HepG2 (cell line): ENCODE measurements around the gene VARS2. TPM values are rescaled to one million over a fixed set of nuclear protein-coding genes. Genes with fewer than 3 reads are reported as not detected.

Source experiments
- ATAC-seq: fragments of 200-7000 bp; cut with Tn5 transposase; 3 replicates; pipeline ENCODE4 v1.9.1; 2020; ENCODE audit warnings: mild to moderate bottlenecking, moderate library complexity
- BruUV-seq: library from RNA; stranded (reverse); fragments of 400-500 nt; replicated peaks from 2 replicates; lab custom pipeline; 2021; lab: Mats Ljungman, UMichigan
- CTCF ChIA-PET: fragments of 300-600 bp; formaldehyde crosslinking; extraction: SDS; loops from one replicate; lab custom pipeline; 2021; ENCODE audit warnings: low total read pairs, inconsistent platforms, low intra/inter-chr PET ratio; lab: Yijun Ruan, JAX
- POLR2A ChIA-PET: fragments of 350-600 bp; sonication (Branson Sonifier 250); formaldehyde crosslinking; loops from one replicate; lab custom pipeline; 2020; ENCODE audit warnings: antibody characterized with exemption, inconsistent platforms; lab: Yijun Ruan, JAX
- DNase-seq: peaks from one replicate; pipeline ENCODE4 v3.0.0-alpha.2; 2015; ENCODE audit warnings: low spot score
- FAIRE-seq: peaks from 3 replicates; lab custom pipeline; 2011; peaks lifted over from hg19 to GRCh38; lab: Jason Lieb, UNC
- H2AFZ ChIP-seq: one replicate; pipeline ENCODE4 v1.6.1; 2011; ENCODE audit warnings: low read length, inconsistent platforms
- H3K27ac ChIP-seq: fragments of 300-600 bp; 3 replicates; pipeline ENCODE4 v1.8.0; 2011; ENCODE audit warnings: mixed run types, mild to moderate bottlenecking, mixed read lengths, low read length, inconsistent platforms; ENCODE audit not compliant: insufficient read depth; ENCODE audit errors: extremely low read length
- H3K27me3 ChIP-seq, 2 experiments: fragments of 200-600 bp in 1 of 2; 2 replicates in 1 of 2; 3 replicates in 1 of 2; pipeline versions ENCODE4 v1.6.0 to v1.8.0; 2011; ENCODE audit warnings: low read length in 2 of 2, mild to moderate bottlenecking in 2 of 2, moderate library complexity in 2 of 2, inconsistent platforms in 1 of 2; ENCODE audit not compliant: insufficient read depth in 2 of 2, control insufficient read depth in 1 of 2
- H3K36me3 ChIP-seq, 2 experiments: fragments of 200-600 bp in 1 of 2; replicated peaks in 1 of 2; 2 replicates in 1 of 2; 3 replicates in 1 of 2; pipeline versions ENCODE4 v1.5.1 to v1.8.0; 2011; ENCODE audit warnings: low read length in 2 of 2, inconsistent platforms in 1 of 2; ENCODE audit not compliant: insufficient read depth in 2 of 2, control insufficient read depth in 1 of 2
- H3K4me1 ChIP-seq: 2 replicates; pipeline ENCODE4 v1.5.1; 2012; ENCODE audit warnings: low read length, inconsistent platforms; ENCODE audit not compliant: insufficient read depth
- H3K4me2 ChIP-seq: 2 replicates; pipeline ENCODE4 v1.6.0; 2011; ENCODE audit warnings: low read depth, low read length, inconsistent platforms
- H3K4me3 ChIP-seq, 3 experiments: fragments of 200-600 bp in 1 of 3; sonication (generic), shearing (Covaris generic) in 1 of 3; replicated peaks in 1 of 3; 2 replicates each; pipeline ENCODE4 v1.5.1; 2011 to 2016; ENCODE audit warnings: low read length in 3 of 3, inconsistent platforms in 2 of 3, low read depth in 2 of 3, mild to moderate bottlenecking in 2 of 3, control low read depth in 1 of 3, mixed read lengths in 1 of 3; ENCODE audit not compliant: insufficient read depth in 1 of 3
- H3K79me2 ChIP-seq: one replicate; pipeline ENCODE4 v1.6.1; 2011; ENCODE audit warnings: low read length, inconsistent platforms; ENCODE audit not compliant: insufficient read depth
- H3K9ac ChIP-seq: 2 replicates; pipeline ENCODE4 v1.6.0; 2011; ENCODE audit warnings: mild to moderate bottlenecking, low read depth, low read length, inconsistent platforms; ENCODE audit not compliant: insufficient read depth
- H3K9me3 ChIP-seq: 2 replicates; pipeline ENCODE4 v1.5.1; 2012; ENCODE audit warnings: mild to moderate bottlenecking, low read length
- H4K20me1 ChIP-seq: 2 replicates; pipeline ENCODE4 v1.6.0; 2011; ENCODE audit warnings: inconsistent platforms, mild to moderate bottlenecking, low read length, moderate library complexity; ENCODE audit not compliant: insufficient read depth
- CEBPG ChIP-seq: IDR thresholded peaks from 2 replicates; pipeline ENCODE4 v1.6.1; 2016
- FOSL2 ChIP-seq: sonication (generic); formaldehyde crosslinking; IDR thresholded peaks from 2 replicates; pipeline ENCODE4 v1.4.0; 2020; ENCODE audit warnings: missing genetic modification reagents
- HMG20A ChIP-seq: IDR thresholded peaks from 2 replicates; pipeline ENCODE4 v1.6.1; 2016; ENCODE audit warnings: borderline replicate concordance
- KAT7 ChIP-seq: IDR thresholded peaks from 2 replicates; pipeline ENCODE4 v1.6.1; 2018; ENCODE audit warnings: borderline replicate concordance, missing compliant biosample characterization
- KDM2A ChIP-seq: sonication (generic); formaldehyde crosslinking; IDR thresholded peaks from 2 replicates; pipeline ENCODE4 v1.4.0; 2020; ENCODE audit warnings: low read depth, missing genetic modification reagents, borderline replicate concordance
- MED1 ChIP-seq: sonication (generic); formaldehyde crosslinking; IDR thresholded peaks from 2 replicates; pipeline ENCODE4 v1.4.0; 2020; ENCODE audit warnings: missing genetic modification reagents
- NR3C1 ChIP-seq: sonication (generic); formaldehyde crosslinking; IDR thresholded peaks from 2 replicates; pipeline ENCODE4 v1.4.0; 2020; ENCODE audit warnings: missing genetic modification reagents
- RERE ChIP-seq: IDR thresholded peaks from 2 replicates; pipeline ENCODE4 v1.6.1; 2016; ENCODE audit warnings: low read depth, missing genetic modification reagents, missing compliant biosample characterization
- SMYD3 ChIP-seq: sonication (generic); formaldehyde crosslinking; IDR thresholded peaks from 2 replicates; pipeline ENCODE4 v1.8.1; 2023; ENCODE audit warnings: mild to moderate bottlenecking, missing genetic modification reagents
- YEATS2 ChIP-seq: sonication (generic); formaldehyde crosslinking; IDR thresholded peaks from 2 replicates; pipeline ENCODE4 v1.4.0; 2020; ENCODE audit warnings: missing genetic modification reagents, borderline replicate concordance
- ZBTB25 ChIP-seq: IDR thresholded peaks from 2 replicates; pipeline ENCODE4 v1.6.1; 2018; ENCODE audit warnings: missing genetic modification reagents
- ZNF274 ChIP-seq: sonication (generic); formaldehyde crosslinking; IDR thresholded peaks from 2 replicates; pipeline ENCODE4 v1.5.1; 2020; ENCODE audit warnings: mild to moderate bottlenecking, missing genetic modification reagents
- ZNF512 ChIP-seq: sonication (generic); formaldehyde crosslinking; IDR thresholded peaks from 2 replicates; pipeline ENCODE4 v1.4.0; 2020; ENCODE audit warnings: mild to moderate bottlenecking, missing genetic modification reagents
- WGBS: methylation state at CpG from one replicate; pipeline ENCODE4 v1.1.6; 2017; ENCODE audit warnings: low lambda C conversion rate; 5-methylcytosine and 5-hydroxymethylcytosine counted together
- in situ Hi-C: cut with HindIII; loops from 2 replicates; pipeline ENCODE4 v1.10.0; 2017; ENCODE audit warnings: low pct_unique_long_range_greater_than_20kb; ENCODE audit not compliant: extremely low pct_ligation_motif_present
- intact Hi-C: fragments of 100-400 bp; cut with micrococcal nuclease; formaldehyde crosslinking; loops from one replicate; pipeline ENCODE4 v1.10.0; 2022; ENCODE audit not compliant: unreplicated experiment
- polyA plus RNA-seq, 8 experiments: library from polyadenylated mRNA; depleted of rRNA in 3 of 8; stranded (reverse) in 7 of 8; unstranded in 1 of 8; fragments of >200 nt; fragmentation: Illumina TruSeq in 4 of 8; extraction: Trizol in 4 of 8; gene quantifications; 2 replicates each; pipeline versions ENCODE4 v1.2.1 to v1.2.3, GENCODE V29; 2011 to 2016; ENCODE audit warnings: low read depth in 4 of 8, missing spikeins in 1 of 8, mixed read lengths in 1 of 8; ENCODE audit not compliant: insufficient read depth in 1 of 8
- total RNA-seq, 5 experiments: library from RNA; depleted of rRNA; stranded (reverse); fragments of >200 nt; fragmentation: Illumina TruSeq; extraction: Trizol; gene quantifications; 2 replicates each; pipeline ENCODE4 v1.2.3, GENCODE V29; 2016; ENCODE audit warnings: low read depth in 1 of 5

VARS2 gene
- total and polyA plus RNA-seq, 2 of the 13 experiments (the other 11 are each of a cell fraction or from before 2014, with no cell fraction given), result 61.8 to 71.8 TPM

DNA sequence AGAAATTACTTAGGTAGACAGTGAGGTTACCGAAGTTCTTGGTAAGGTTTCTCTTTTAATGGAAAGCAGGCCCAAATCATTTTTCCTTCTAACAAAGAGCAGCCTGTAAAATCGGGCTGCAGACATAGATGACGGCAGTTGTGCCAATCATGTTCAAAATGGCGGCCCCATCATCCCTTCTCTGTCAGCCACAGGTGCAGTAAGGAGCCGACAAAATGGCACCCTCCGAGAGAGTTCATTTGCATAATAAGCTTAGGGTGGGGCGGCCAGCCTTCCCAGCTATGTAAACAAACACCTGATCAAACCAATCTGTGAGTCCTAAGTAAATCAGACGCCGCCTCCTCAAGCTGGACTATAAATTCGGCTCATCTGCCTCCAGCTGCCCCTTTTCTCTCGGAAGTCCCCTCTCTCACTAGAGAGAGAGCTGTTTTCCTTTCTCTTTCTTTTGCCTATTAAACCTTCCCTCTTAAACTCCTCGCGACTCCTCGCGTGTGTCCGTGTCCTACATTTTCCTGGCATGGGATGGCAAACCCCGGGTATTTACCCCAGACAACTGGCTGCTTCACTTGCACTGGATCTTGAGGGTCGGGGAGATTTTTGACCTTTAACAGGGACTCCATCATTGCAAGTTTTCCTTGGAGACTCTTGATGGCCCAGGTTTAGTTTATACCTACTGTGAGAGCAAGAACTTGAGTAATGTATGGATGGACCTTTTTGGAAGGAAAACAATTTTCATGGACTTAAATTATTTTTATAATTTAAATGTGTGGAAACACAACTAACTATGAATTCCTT, 38.6 kb upstream of the VARS2 start (continued):
- TF ChIP-seq ZBTB25 (CRISPR knock-in tag), result no peak
- TF ChIP-seq, all 625 proteins: peak for 0

GRCh38 chr6:30876039-30876730, 37.9 kb upstream of the VARS2 start:
- no peaks in the 10 kb centered on the region for H4K20me1 ChIP-seq
- DNase-seq, result no peak
- peaks cover 0 to 20% of the 10 kb centered on the region in 2 experiments; a peak in 4 of 5 replicates for H3K27me3 ChIP-seq
- intact Hi-C loops (loop anchor here (2.0 to 5.0 kb wide), 3 partner anchors 33 to 154 kb away; partner anchors contain the start of genes GTF2H4 and TUBB), in situ Hi-C loops (loop anchor here (5.0 kb wide), 2 partner anchors 49 to 134 kb away; partner anchors contain the start of genes FLOT1 and IER3)
- H3K9me3 ChIP-seq, result peaks cover 4% of the 10 kb centered on the region; the same call in 1 of the 2 replicates
- FAIRE-seq, result no peak
- 0 out of 2 replicates have a peak overlapping the region, but pooled peaks have one; percentile 25 for H3K4me2 ChIP-seq
- no peak overlapping the region for H3K9ac ChIP-seq
- H2AFZ ChIP-seq, result no peak overlapping the region
- BruUV-seq, result no TSS peak
- no peak for ATAC-seq
- ChIA-PET CTCF (interaction anchor here (0.8 to 3.9 kb wide), 2 partner anchors 47 to 54 kb away, joined by 3 to 76 read pairs; no protein-coding TSS in a partner anchor), POLR2A (interaction anchor here (1.2 to 1.3 kb wide), 2 partner anchors 95 to 132 kb away, joined by 3 to 6 read pairs; partner anchors contain the start of gene IER3)
- H3K27ac ChIP-seq, result no peak overlapping the region
- 30% methylated on average over 4 of the region's 4 CpGs for WGBS
- H3K4me3 ChIP-seq, result no peak overlapping the region
- H3K4me1 ChIP-seq, result peaks cover 33% of the 10 kb centered on the region
- H3K79me2 ChIP-seq, result no peaks in the 10 kb centered on the region
- no peaks in the 10 kb centered on the region for H3K36me3 ChIP-seq
- no peak for TF ChIP-seq HMG20A (CRISPR knock-in tag)
- peak; percentile 30; the same call in 1 of the 2 replicates for TF ChIP-seq FOSL2 (CRISPR knock-in tag)
- TF ChIP-seq NR3C1 (CRISPR knock-in tag), result no peak
- TF ChIP-seq ZNF274 (CRISPR knock-in tag), result no peak
- TF ChIP-seq RERE (CRISPR knock-in tag), result no peak
- TF ChIP-seq CEBPG (CRISPR knock-in tag), result no peak
- TF ChIP-seq ZNF512 (CRISPR knock-in tag), result no peak
- peak; percentile 2; the same call in 1 of the 2 replicates for TF ChIP-seq MED1 (CRISPR knock-in tag)
- TF ChIP-seq KDM2A (CRISPR knock-in tag), result no peak
- TF ChIP-seq KAT7 (CRISPR knock-in tag), result no peak
- TF ChIP-seq SMYD3 (CRISPR knock-in tag), result no peak
- TF ChIP-seq YEATS2 (CRISPR knock-in tag), result no peak
